ENCODE measurements around the gene MARVELD1. TPM values are rescaled to one million over a fixed set of nuclear protein-coding genes. Genes with fewer than 3 reads are reported as not detected.

MARVELD1 gene
- total and polyA plus RNA-seq, 4 donors = 15.7 to 57.9 (median 24.1) TPM

DNA sequence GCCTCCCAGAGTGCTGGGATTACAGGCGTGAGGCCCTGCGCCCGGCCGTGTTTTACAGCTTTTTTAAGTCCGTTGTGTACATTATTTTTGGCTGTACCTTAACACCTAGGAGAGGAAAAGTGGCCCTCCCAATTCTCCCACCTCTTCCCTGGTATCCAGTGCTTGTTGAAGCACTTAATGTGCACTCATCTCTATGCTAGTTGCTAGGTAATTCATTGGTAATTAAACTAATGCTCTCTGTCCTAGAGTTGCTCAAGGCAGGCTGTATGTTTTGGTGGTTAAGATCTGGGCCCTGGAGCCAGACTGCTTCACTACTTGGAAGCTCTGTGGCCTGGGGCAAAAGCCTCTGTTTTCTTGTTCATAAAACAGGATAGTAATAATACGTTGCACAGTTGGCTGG lies 46.1 kb upstream of the MARVELD1 start:
- WGBS, 2 donors = 77 to 97% methylated on average over 6 of the region's 6 CpGs
- no peak overlapping the region for H3K4me3 ChIP-seq
- H3K4me1 ChIP-seq (ENCODE audit: control insufficient read depth in 5 of 5, insufficient read depth in 5 of 5, low read length in 5 of 5) = no peaks in the 10 kb centered on the region
- TF ChIP-seq, protein P1, sequence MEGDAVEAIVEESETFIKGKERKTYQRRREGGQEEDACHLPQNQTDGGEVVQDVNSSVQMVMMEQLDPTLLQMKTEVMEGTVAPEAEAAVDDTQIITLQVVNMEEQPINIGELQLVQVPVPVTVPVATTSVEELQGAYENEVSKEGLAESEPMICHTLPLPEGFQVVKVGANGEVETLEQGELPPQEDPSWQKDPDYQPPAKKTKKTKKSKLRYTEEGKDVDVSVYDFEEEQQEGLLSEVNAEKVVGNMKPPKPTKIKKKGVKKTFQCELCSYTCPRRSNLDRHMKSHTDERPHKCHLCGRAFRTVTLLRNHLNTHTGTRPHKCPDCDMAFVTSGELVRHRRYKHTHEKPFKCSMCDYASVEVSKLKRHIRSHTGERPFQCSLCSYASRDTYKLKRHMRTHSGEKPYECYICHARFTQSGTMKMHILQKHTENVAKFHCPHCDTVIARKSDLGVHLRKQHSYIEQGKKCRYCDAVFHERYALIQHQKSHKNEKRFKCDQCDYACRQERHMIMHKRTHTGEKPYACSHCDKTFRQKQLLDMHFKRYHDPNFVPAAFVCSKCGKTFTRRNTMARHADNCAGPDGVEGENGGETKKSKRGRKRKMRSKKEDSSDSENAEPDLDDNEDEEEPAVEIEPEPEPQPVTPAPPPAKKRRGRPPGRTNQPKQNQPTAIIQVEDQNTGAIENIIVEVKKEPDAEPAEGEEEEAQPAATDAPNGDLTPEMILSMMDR (IDR thresholded peaks at IDR 0.05; ENCODE audit: control extremely low read depth, extremely low read depth) = no peak
- no peaks in the 10 kb centered on the region for H3K9me3 ChIP-seq (ENCODE audit: control insufficient read depth in 4 of 4, insufficient read depth in 3 of 4, low read length in 3 of 4)
- no peak overlapping the region for H3K27ac ChIP-seq (ENCODE audit: low read depth in 1 of 2, low read length in 1 of 2)
- H3K36me3 ChIP-seq (ENCODE audit: control insufficient read depth in 4 of 4, insufficient read depth in 4 of 4, low read length in 4 of 4) = peaks cover 23 to 27% (median 25%) of the 10 kb centered on the region in 4 donors
- no peaks in the 10 kb centered on the region for H3K27me3 ChIP-seq (ENCODE audit: control insufficient read depth in 3 of 3, insufficient read depth in 3 of 3, low read length in 2 of 3)
- no peak for ATAC-seq (ENCODE audit: insufficient read depth, low FRiP score)
- no peak for DNase-seq
- H3K9ac ChIP-seq (ENCODE audit: insufficient read depth in 1 of 2, low read length in 2 of 2) = no peak overlapping the region

DNA sequence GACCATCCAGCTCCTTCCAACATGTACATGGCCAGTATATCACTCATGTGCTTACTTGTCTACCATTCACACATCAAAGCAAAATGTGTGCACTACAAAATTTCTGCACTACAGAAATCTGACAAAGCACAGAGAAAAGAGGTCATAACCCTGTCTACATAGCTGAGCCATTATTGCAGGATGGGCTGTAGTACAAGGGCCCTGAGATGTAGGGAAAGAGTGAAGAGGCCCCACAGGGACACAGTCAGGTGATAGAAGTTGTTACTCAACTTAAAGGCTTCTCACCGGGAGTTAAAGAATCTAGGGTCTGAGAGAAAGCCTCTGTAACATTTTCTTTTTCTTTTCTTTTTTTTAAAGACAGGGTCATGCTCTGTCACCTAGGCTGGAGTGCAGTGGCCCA lies 44.0 kb upstream of the MARVELD1 start:
- Histone ChIP-seq H3K27me3 (ENCODE audit: control insufficient read depth in 3 of 3, insufficient read depth in 3 of 3, low read length in 2 of 3) (no peaks in the 10 kb centered on the region), H3K4me3 (no peak overlapping the region), H3K4me1 (ENCODE audit: control insufficient read depth in 5 of 5, insufficient read depth in 5 of 5, low read length in 5 of 5) (no peaks in the 10 kb centered on the region), H3K9me3 (ENCODE audit: control insufficient read depth in 4 of 4, insufficient read depth in 3 of 4, low read length in 3 of 4) (no peaks in the 10 kb centered on the region), H3K9ac (ENCODE audit: insufficient read depth in 1 of 2, low read length in 2 of 2) (no peak overlapping the region), H3K27ac (ENCODE audit: low read depth in 1 of 2, low read length in 1 of 2) (no peak overlapping the region), H3K36me3 (ENCODE audit: control insufficient read depth in 4 of 4, insufficient read depth in 4 of 4, low read length in 4 of 4) (peaks cover 23 to 32% (median 27%) of the 10 kb centered on the region in 4 donors)
- TF ChIP-seq, protein P1 (IDR thresholded peaks at IDR 0.05; ENCODE audit: control extremely low read depth, extremely low read depth) = no peak
- DNase-seq = no peak
- ATAC-seq (ENCODE audit: insufficient read depth, low FRiP score) = no peak
- 52 to 60% methylated on average over 1 of the region's 1 CpG for WGBS, 2 donors

DNA sequence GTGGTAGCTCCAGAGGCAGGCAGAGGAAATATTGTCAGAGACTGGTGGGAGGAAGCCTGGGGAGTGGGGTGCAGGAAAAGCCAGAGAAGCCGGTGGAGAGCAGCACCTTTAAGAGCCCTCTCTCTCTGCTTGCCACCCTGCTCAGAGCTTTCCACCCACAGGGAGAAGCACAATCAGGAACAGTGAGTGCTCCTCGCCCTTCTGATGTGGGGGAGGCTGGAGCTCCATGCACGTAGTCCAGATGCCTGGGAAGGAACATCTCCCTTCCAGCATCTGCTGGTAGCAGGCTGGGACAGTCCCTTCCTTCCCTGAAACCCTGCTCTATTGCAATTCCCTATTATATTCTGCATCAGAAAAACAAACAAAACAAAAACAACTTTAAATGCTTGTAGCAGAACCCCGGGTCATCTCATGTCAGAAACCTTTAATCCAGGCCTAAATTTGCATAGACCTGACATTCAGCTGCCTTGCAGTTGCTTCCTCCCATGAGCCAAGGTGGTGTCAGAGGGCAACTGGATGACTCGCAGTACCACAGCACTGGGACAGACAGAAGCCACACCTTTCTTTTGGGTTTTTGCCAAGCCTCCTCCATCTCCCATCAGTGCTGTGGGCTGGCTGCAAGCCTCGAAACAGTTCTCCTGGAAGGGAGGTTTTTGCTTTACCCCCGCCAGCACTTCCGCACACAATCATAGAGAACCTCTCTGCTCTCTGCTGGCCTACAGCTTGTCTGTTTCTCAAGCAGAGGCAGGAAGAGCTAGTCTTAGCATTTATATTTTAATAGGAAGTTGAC lies 39.6 kb upstream of the MARVELD1 start:
- 85 to 88% methylated on average over 8 of the region's 8 CpGs for WGBS, 2 donors
- H3K9me3 ChIP-seq (ENCODE audit: control insufficient read depth in 4 of 4, insufficient read depth in 3 of 4, low read length in 3 of 4) = no peaks in the 10 kb centered on the region

More for the DNA sequence above, 39.6 kb upstream of the MARVELD1 start:
- no peak for ATAC-seq (ENCODE audit: insufficient read depth, low FRiP score)
- H3K4me1 ChIP-seq (ENCODE audit: control insufficient read depth in 5 of 5, insufficient read depth in 5 of 5, low read length in 5 of 5) = no peaks in the 10 kb centered on the region
- no peak overlapping the region for H3K9ac ChIP-seq (ENCODE audit: insufficient read depth in 1 of 2, low read length in 2 of 2)
- H3K27me3 ChIP-seq (ENCODE audit: control insufficient read depth in 3 of 3, insufficient read depth in 3 of 3, low read length in 2 of 3) = no peaks in the 10 kb centered on the region
- TF ChIP-seq, protein P1 (IDR thresholded peaks at IDR 0.05; ENCODE audit: control extremely low read depth, extremely low read depth) = no peak
- no peak for DNase-seq
- H3K4me3 ChIP-seq = no peak overlapping the region
- no peak overlapping the region for H3K27ac ChIP-seq (ENCODE audit: low read depth in 1 of 2, low read length in 1 of 2)
- H3K36me3 ChIP-seq (ENCODE audit: control insufficient read depth in 4 of 4, insufficient read depth in 4 of 4, low read length in 4 of 4) = peaks cover 22 to 41% (median 29%) of the 10 kb centered on the region in 4 donors
